Purkinje cell (primary cell): Measurements from ENCODE around the gene EIF4H. TPM values are rescaled to one million over a fixed set of nuclear protein-coding genes. Genes with fewer than 3 reads are reported as not detected.

Source experiments
- polyA plus RNA-seq: library from polyadenylated mRNA; unstranded; fragments of >200 nt; fragmentation: Nextera tagmentation; gene quantifications from 2 replicates; pipeline ENCODE4 v1.2.1, GENCODE V29; 2014

Gene EIF4H
- polyA plus RNA-seq: 44.2 and 51.3 TPM in 2 replicates

DNA sequence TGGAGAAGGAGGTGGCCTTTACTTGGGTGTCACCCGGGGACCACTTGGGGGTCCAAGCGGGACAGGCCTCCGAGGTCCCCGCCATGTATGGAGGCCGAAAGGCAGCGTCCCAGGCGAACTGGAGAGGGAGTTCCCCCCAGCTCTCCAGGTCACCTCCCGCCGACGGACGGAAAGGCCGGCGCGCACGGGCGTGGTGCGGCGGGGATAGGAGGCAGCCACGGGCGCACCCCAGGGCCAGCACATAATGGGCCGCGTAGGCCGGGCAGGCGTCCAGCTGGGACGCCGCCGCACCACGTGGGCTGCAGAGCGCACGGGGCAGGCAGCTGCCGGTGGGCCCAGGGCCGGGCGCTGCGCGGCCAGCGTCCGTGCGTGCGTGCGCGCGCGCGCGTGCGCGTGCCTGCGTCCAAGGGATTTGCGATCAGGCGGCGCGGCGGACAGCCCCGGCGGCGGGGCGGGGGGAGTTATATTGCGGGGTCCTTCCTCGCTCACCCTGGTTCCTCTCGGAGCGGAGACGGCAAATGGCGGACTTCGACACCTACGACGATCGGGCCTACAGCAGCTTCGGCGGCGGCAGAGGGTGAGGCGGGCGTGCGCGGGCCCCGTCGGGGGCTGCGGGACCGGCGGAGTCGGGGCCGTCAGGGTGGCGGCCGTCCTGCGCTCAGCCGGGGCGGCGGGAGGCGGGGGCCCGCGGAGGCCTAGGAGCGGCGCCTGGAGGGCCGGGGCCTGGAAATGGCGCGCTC lies at the start of gene EIF4H:
EIF4H (plus strand) TSS at position 491 of the 740 bp plus-strand sequence; CDS start at position 519, 28 bp downstream.

Other genes with a start within 250 kb of the EIF4H start
- gene ELN, start 146.2 kb upstream of the EIF4H start, polyA plus RNA-seq: not detected in 2 replicates
- gene LIMK1, start 90.6 kb upstream of the EIF4H start, polyA plus RNA-seq: 0.17 and 0.46 TPM in 2 replicates
- not detected in 2 replicates for gene LAT2, start 35.6 kb downstream of the EIF4H start, polyA plus RNA-seq
- 5.2 and 6.8 TPM in 2 replicates for gene RFC2, start 80.0 kb downstream of the EIF4H start, polyA plus RNA-seq
- 3.2 and 5.3 TPM in 2 replicates for gene CLIP2, start 115.1 kb downstream of the EIF4H start, polyA plus RNA-seq